Nephron progenitor cell (in vitro differentiated cells): ENCODE measurements around the gene STARD10.

ENCODE experiments used
- DNase-seq: peaks from one replicate; pipeline ENCODE4 v3.0.0; 2021
- H3K27ac Mint-ChIP-seq: 2 replicates; pipeline ENCODE4 v1.8.0; 2021; ENCODE audit warnings: mild to moderate bottlenecking, moderate library complexity, mixed read lengths
- H3K27me3 Mint-ChIP-seq: 2 replicates; pipeline ENCODE4 v1.8.0; 2021; ENCODE audit warnings: mild to moderate bottlenecking, low read depth, mixed read lengths; ENCODE audit not compliant: poor library complexity
- H3K36me3 Mint-ChIP-seq: 2 replicates; pipeline ENCODE4 v1.8.0; 2021; ENCODE audit warnings: low read depth, mixed read lengths
- H3K4me1 Mint-ChIP-seq: 2 replicates; pipeline ENCODE4 v1.8.0; 2021; ENCODE audit warnings: mixed read lengths
- H3K4me3 Mint-ChIP-seq: 2 replicates; pipeline ENCODE4 v1.8.0; 2021; ENCODE audit warnings: mild to moderate bottlenecking, moderate library complexity, mixed read lengths
- H3K9me3 Mint-ChIP-seq: 2 replicates; pipeline ENCODE4 v1.8.0; 2021; ENCODE audit warnings: mild to moderate bottlenecking, moderate library complexity, mixed read lengths
- CTCF ChIP-seq: fragments of 200-600 bp; sonication (generic); IDR thresholded peaks from 2 replicates; pipeline ENCODE4 v1.5.0; 2021; ENCODE audit warnings: antibody characterized with exemption

The STARD10 gene

GRCh38 chr11:72820439-72821139 lies 26.7 kb upstream of the STARD10 start:
- DNase-seq: no peak
- peaks cover 22% of the 10 kb centered on the region for H3K4me1 Mint-ChIP-seq
- peaks cover 14% of the 10 kb centered on the region for H3K36me3 Mint-ChIP-seq
- H3K9me3 Mint-ChIP-seq: no peaks in the 10 kb centered on the region
- H3K4me3 Mint-ChIP-seq: peak overlapping the region; percentile 78
- peaks cover 16% of the 10 kb centered on the region for H3K27me3 Mint-ChIP-seq
- H3K27ac Mint-ChIP-seq: no peak overlapping the region
- TF ChIP-seq CTCF: no peak

GRCh38 chr11:72818971-72819370 lies 25.1 kb upstream of the STARD10 start:
- Mint-ChIP-seq H3K27me3 (peaks cover 16% of the 10 kb centered on the region), H3K36me3 (peaks cover 14% of the 10 kb centered on the region), H3K4me3 (no peak overlapping the region)

GRCh38 chr11:72817966-72818365 lies 24.1 kb upstream of the STARD10 start:
- DNase-seq: no peak
- no peak for TF ChIP-seq CTCF
- Mint-ChIP-seq H3K27me3 (peaks cover 17% of the 10 kb centered on the region), H3K9me3 (no peaks in the 10 kb centered on the region), H3K4me3 (no peak overlapping the region), H3K27ac (no peak overlapping the region), H3K36me3 (peaks cover 14% of the 10 kb centered on the region), H3K4me1 (peaks cover 38% of the 10 kb centered on the region)

More at GRCh38 chr11:72818971-72819370, 25.1 kb upstream of the STARD10 start:
- Mint-ChIP-seq H3K4me1 (peaks cover 28% of the 10 kb centered on the region), H3K27ac (no peak overlapping the region), H3K9me3 (no peaks in the 10 kb centered on the region)
- no peak for TF ChIP-seq CTCF
- no peak for DNase-seq

- peaks cover 20% of the 10 kb centered on the region for H3K27me3 Mint-ChIP-seq
- H3K4me1 Mint-ChIP-seq: peaks cover 48% of the 10 kb centered on the region
- H3K4me3 Mint-ChIP-seq: no peak overlapping the region
- peaks cover 14% of the 10 kb centered on the region for H3K36me3 Mint-ChIP-seq
- TF ChIP-seq CTCF: no peak
- H3K9me3 Mint-ChIP-seq: no peaks in the 10 kb centered on the region
- no peak overlapping the region for H3K27ac Mint-ChIP-seq
- no peak for DNase-seq
Observed at GRCh38 chr11:72816404-72816990, 22.6 kb upstream of the STARD10 start.

- peak overlapping the region; percentile 95 for H3K4me3 Mint-ChIP-seq
- no peak for TF ChIP-seq CTCF
- no peak for DNase-seq
- no peaks in the 10 kb centered on the region for H3K9me3 Mint-ChIP-seq
- H3K4me1 Mint-ChIP-seq: peaks cover 43% of the 10 kb centered on the region
- peaks cover 16% of the 10 kb centered on the region for H3K27me3 Mint-ChIP-seq
- peaks cover 20% of the 10 kb centered on the region for H3K36me3 Mint-ChIP-seq
- peak overlapping the region; percentile 97 for H3K27ac Mint-ChIP-seq
Observed at GRCh38 chr11:72815110-72815618, 21.3 kb upstream of the STARD10 start.
